K562 (cell line): ENCODE measurements around the gene CDH7. TPM values are rescaled to one million over a fixed set of nuclear protein-coding genes. Genes with fewer than 3 reads are reported as not detected.

Source experiments
- ATF3 ChIP-seq, 2 experiments: fragments of 450-650 bp in 1 of 2; sonication (generic) in 1 of 2; formaldehyde crosslinking in 1 of 2; IDR thresholded peaks in 1 of 2; conservative IDR thresholded peaks in 1 of 2; 2 replicates each; pipeline versions ENCODE4 v1.6.1 to v1.8.1; 2016 to 2023; ENCODE audit warnings: mild to moderate bottlenecking in 2 of 2, moderate library complexity in 2 of 2, inconsistent platforms in 1 of 2, missing genetic modification reagents in 1 of 2
- HDAC8 ChIP-seq: fragments of 450-650 bp; IDR thresholded peaks from 2 replicates; pipeline ENCODE4 v1.6.1; 2016; ENCODE audit warnings: mild to moderate bottlenecking, missing genetic modification characterization, moderate library complexity, missing compliant biosample characterization
- KLF10 ChIP-seq: fragments of 250-450 bp; sonication (Bioruptor Pico); IDR thresholded peaks from 2 replicates; pipeline ENCODE4 v1.6.1; 2021; ENCODE audit warnings: matching md5 sums
- PBX2 ChIP-seq, 2 experiments: IDR thresholded peaks in 1 of 2; conservative IDR thresholded peaks in 1 of 2; 2 replicates each; pipeline ENCODE4 v1.6.1; 2016; ENCODE audit warnings: low read depth in 2 of 2, mild to moderate bottlenecking in 1 of 2, missing compliant biosample characterization in 1 of 2, missing genetic modification characterization in 1 of 2, moderate library complexity in 1 of 2
- ZNF165 ChIP-seq: fragments of 250-450 bp; sonication (Bioruptor Pico); IDR thresholded peaks from 2 replicates; pipeline ENCODE4 v1.4.0; 2020; ENCODE audit warnings: borderline replicate concordance
- polyA plus RNA-seq, 8 experiments: library from polyadenylated mRNA; depleted of rRNA in 4 of 8; stranded (reverse) in 5 of 8; unstranded in 3 of 8; fragments of >200 nt; fragmentation: Nextera tagmentation in 2 of 8; fragmentation: Illumina TruSeq in 1 of 8; extraction: Ambion mirVana in 2 of 8; extraction: Trizol in 1 of 8; gene quantifications; 2 replicates each; pipeline versions ENCODE4 v1.2.1 to v1.2.3, GENCODE V29; 2011 to 2014; ENCODE audit warnings: inconsistent platforms in 1 of 8, missing spikeins in 1 of 8
- total RNA-seq, 7 experiments: library from RNA; depleted of rRNA in 6 of 7; stranded (reverse); fragments of >200 nt in 6 of 7; fragmentation: Illumina TruSeq in 2 of 7; extraction: Trizol in 2 of 7; gene quantifications; 2 replicates each; pipeline versions ENCODE4 v1.2.1 to v1.2.3, GENCODE V29; 2011 to 2021; ENCODE audit warnings: low replicate concordance in 1 of 7

The CDH7 gene
- total and polyA plus RNA-seq, 9 of the 15 experiments (the other 6 are each of a cell fraction or from before 2014, with no cell fraction given) = 0.01 to 0.07 (median 0.05) TPM; not detected in 6

GRCh38 chr18:65750389-65751154 is at the start of gene CDH7 (continued):
- no peak for TF ChIP-seq ATF3 (IDR thresholded peaks at IDR 0.05)
- TF ChIP-seq ATF3 (CRISPR knock-in tag; conservative IDR thresholded peaks at IDR 0.05) = no peak
- TF ChIP-seq KLF10 (CRISPR knock-in tag) = no peak
- TF ChIP-seq ZNF165 = no peak
- TF ChIP-seq PBX2 (CRISPR knock-in tag; IDR thresholded peaks at IDR 0.05; ENCODE audit: low read depth) = no peak
- no peak for TF ChIP-seq PBX2 (tag; conservative IDR thresholded peaks at IDR 0.05; ENCODE audit: low read depth)
- TF ChIP-seq HDAC8 (tag) = no peak
- TF ChIP-seq, all 486 proteins: peak for 0
